Endodermal cell (in vitro differentiated cells): ENCODE measurements around the gene AOPEP. TPM values are rescaled to one million over a fixed set of nuclear protein-coding genes. Genes with fewer than 3 reads are reported as not detected.

Source experiments
- DNase-seq: peaks from one replicate; pipeline ENCODE4 v3.0.0-alpha.2; 2017
- H3K27ac ChIP-seq: 2 replicates; pipeline ENCODE4 v1.5.1; 2013; ENCODE audit warnings: mild to moderate bottlenecking, low read depth, low read length, moderate library complexity
- H3K27me3 ChIP-seq: 2 replicates; pipeline ENCODE4 v1.6.1; 2013; ENCODE audit warnings: mild to moderate bottlenecking, low read length, moderate library complexity; ENCODE audit not compliant: insufficient read depth, control insufficient read depth, poor library complexity, severe bottlenecking
- H3K36me3 ChIP-seq: 2 replicates; pipeline ENCODE4 v1.7.0; 2013; ENCODE audit warnings: mild to moderate bottlenecking, low read length, moderate library complexity; ENCODE audit not compliant: control insufficient read depth, insufficient read depth
- H3K4me1 ChIP-seq: one replicate; pipeline ENCODE4 v1.7.0; 2013; ENCODE audit warnings: low read length; ENCODE audit not compliant: control insufficient read depth, insufficient read depth
- H3K4me3 ChIP-seq: 2 replicates; pipeline ENCODE4 v1.5.1; 2013; ENCODE audit warnings: mild to moderate bottlenecking, low read length, moderate library complexity
- H3K9ac ChIP-seq: 2 replicates; pipeline ENCODE4 v1.6.1; 2013; ENCODE audit warnings: mild to moderate bottlenecking, low read length, moderate library complexity; ENCODE audit not compliant: poor library complexity, severe bottlenecking; ENCODE audit errors: extremely low read depth
- H3K9me3 ChIP-seq: 2 replicates; pipeline ENCODE4 v1.6.1; 2013; ENCODE audit warnings: mild to moderate bottlenecking, low read length, moderate library complexity; ENCODE audit not compliant: control insufficient read depth
- H3K27ac Mint-ChIP-seq: 2 replicates; pipeline ENCODE4 v1.8.0; 2020; ENCODE audit warnings: mixed read lengths
- H3K27me3 Mint-ChIP-seq: 2 replicates; pipeline ENCODE4 v1.8.0; 2021; ENCODE audit warnings: mild to moderate bottlenecking, mixed read lengths; ENCODE audit not compliant: insufficient read depth
- H3K36me3 Mint-ChIP-seq: 2 replicates; pipeline ENCODE4 v1.8.0; 2020; ENCODE audit warnings: low read depth, mixed read lengths
- H3K4me1 Mint-ChIP-seq: 2 replicates; pipeline ENCODE4 v1.8.0; 2020; ENCODE audit warnings: mixed read lengths
- H3K4me3 Mint-ChIP-seq: 2 replicates; pipeline ENCODE4 v1.8.0; 2020; ENCODE audit warnings: mild to moderate bottlenecking, moderate library complexity, mixed read lengths
- H3K9me3 Mint-ChIP-seq: 2 replicates; pipeline ENCODE4 v1.8.0; 2020; ENCODE audit warnings: mild to moderate bottlenecking, mixed read lengths
- CTCF ChIP-seq: fragments of 200-600 bp; sonication (generic); conservative IDR thresholded peaks from 2 replicates; pipeline ENCODE4 v1.5.0; 2021; ENCODE audit warnings: antibody characterized with exemption, mild to moderate bottlenecking
- WGBS, 2 experiments: methylation state at CpG; one replicate each; pipeline versions ENCODE4 v1.1.5 to v1.1.7; 2013; ENCODE audit warnings: missing lambda C conversion rate in 2 of 2, mixed read lengths in 1 of 2; ENCODE audit not compliant: insufficient coverage in 1 of 2, insufficient read length in 1 of 2; 5-methylcytosine and 5-hydroxymethylcytosine counted together
- total RNA-seq, 2 donors: library from RNA; stranded (reverse); fragmentation: NEBNext Ultra II Directional in 1 of 2; extraction: Animal tissue kit (Norgen Biotek cat#: 25700) in 1 of 2; gene quantifications; 2 replicates in 1 of 2; 3 replicates in 1 of 2; pipeline ENCODE4 v1.2.1, GENCODE V29; 2021

The AOPEP gene
- total RNA-seq, 2 donors from 2014 or later: 23.4 to 33.7 TPM

GRCh38 chr9:94941211-94941875 lies 214.8 kb downstream of the AOPEP start:
- no peak overlapping the region for H3K27ac ChIP-seq
- H3K36me3 ChIP-seq: no peaks in the 10 kb centered on the region
- Mint-ChIP-seq H3K4me3 (no peak overlapping the region), H3K27me3 (peaks cover 2% of the 10 kb centered on the region), H3K27ac (no peak overlapping the region), H3K9me3 (no peaks in the 10 kb centered on the region), H3K4me1 (peaks cover 4% of the 10 kb centered on the region), H3K36me3 (peaks cover 17% of the 10 kb centered on the region)
- no peaks in the 10 kb centered on the region for H3K27me3 ChIP-seq
- H3K9me3 ChIP-seq: no peaks in the 10 kb centered on the region
- DNase-seq: no peak
- WGBS, 2 experiments: 88 to 93% methylated on average over 1 to 3 of the region's 3 CpGs
- no peak for TF ChIP-seq CTCF
- no peak overlapping the region for H3K9ac ChIP-seq
- H3K4me1 ChIP-seq: no peaks in the 10 kb centered on the region
- H3K4me3 ChIP-seq: no peak overlapping the region

- H3K9me3 ChIP-seq: no peaks in the 10 kb centered on the region
- H3K4me3 ChIP-seq: no peak overlapping the region
- TF ChIP-seq CTCF: no peak
- DNase-seq: no peak
- H3K27me3 Mint-ChIP-seq: peaks cover 9% of the 10 kb centered on the region
- H3K9me3 Mint-ChIP-seq: no peaks in the 10 kb centered on the region
- WGBS, 2 experiments: 100% methylated on average over 1 of the region's 1 CpG
- H3K4me1 Mint-ChIP-seq: peaks cover 23% of the 10 kb centered on the region
- H3K9ac ChIP-seq: no peak overlapping the region
- no peak overlapping the region for H3K27ac ChIP-seq
- H3K4me1 ChIP-seq: peaks cover 17% of the 10 kb centered on the region
- no peaks in the 10 kb centered on the region for H3K36me3 ChIP-seq
- H3K27ac Mint-ChIP-seq: no peak overlapping the region
- H3K36me3 Mint-ChIP-seq: peaks cover 8% of the 10 kb centered on the region
- H3K4me3 Mint-ChIP-seq: no peak overlapping the region
- H3K27me3 ChIP-seq: no peaks in the 10 kb centered on the region
Observed at GRCh38 chr9:94944626-94945025, 218.1 kb downstream of the AOPEP start.

GRCh38 chr9:94945197-94946144 lies 219.0 kb downstream of the AOPEP start:
- H3K9me3 ChIP-seq: no peaks in the 10 kb centered on the region
- H3K4me1 ChIP-seq: peaks cover 20% of the 10 kb centered on the region
- Mint-ChIP-seq H3K9me3 (no peaks in the 10 kb centered on the region), H3K4me1 (peaks cover 32% of the 10 kb centered on the region), H3K27me3 (peaks cover 15% of the 10 kb centered on the region), H3K27ac (no peak overlapping the region), H3K4me3 (no peak overlapping the region), H3K36me3 (peaks cover 8% of the 10 kb centered on the region)
- peak; percentile 30 for DNase-seq
- H3K27ac ChIP-seq: no peak overlapping the region
- TF ChIP-seq CTCF: no peak
- no peaks in the 10 kb centered on the region for H3K27me3 ChIP-seq
- no peak overlapping the region for H3K9ac ChIP-seq
- H3K36me3 ChIP-seq: no peaks in the 10 kb centered on the region
- no peak overlapping the region for H3K4me3 ChIP-seq
- WGBS, 2 experiments: 88 to 91% methylated on average over 9 to 14 of the region's 14 CpGs
